ENCODE results near the gene EHD2. TPM values are rescaled to one million over a fixed set of nuclear protein-coding genes. Genes with fewer than 3 reads are reported as not detected.
A peak's percentile ranks its signal among the peaks of the same experiment; 100 is the strongest.
"Not testable (repeated sequence)": the region's sequence is repeated elsewhere in the genome, so short reads cannot be mapped to it uniquely, and the experiment has no call there.

The EHD2 gene
- polyA plus RNA-seq, 4 donors = 32.1 to 106 (median 35.1) TPM

DNA sequence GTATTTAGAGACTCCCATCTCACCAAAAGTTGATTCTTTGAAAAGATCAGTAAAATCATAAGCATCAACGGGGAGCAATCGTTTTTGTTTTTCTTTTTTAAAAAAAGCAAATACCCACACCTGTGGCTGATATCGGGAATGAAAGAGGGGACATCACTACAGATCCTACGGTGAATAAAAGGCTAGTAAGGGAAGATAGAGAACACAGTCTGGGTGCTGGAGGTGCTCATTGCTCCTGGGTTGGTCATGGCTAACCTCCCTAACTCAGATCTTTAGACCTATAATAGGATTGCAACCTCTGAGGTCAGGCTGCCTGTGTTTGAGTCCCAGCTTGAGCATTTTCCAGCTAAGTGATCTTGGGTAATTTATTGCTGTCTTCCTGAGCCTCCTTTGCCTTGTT, 1.1 kb downstream of the EHD2 start:
- DNase-seq (ENCODE audit: low read depth in 4 of 4, low spot score in 3 of 4) = no peak

DNA sequence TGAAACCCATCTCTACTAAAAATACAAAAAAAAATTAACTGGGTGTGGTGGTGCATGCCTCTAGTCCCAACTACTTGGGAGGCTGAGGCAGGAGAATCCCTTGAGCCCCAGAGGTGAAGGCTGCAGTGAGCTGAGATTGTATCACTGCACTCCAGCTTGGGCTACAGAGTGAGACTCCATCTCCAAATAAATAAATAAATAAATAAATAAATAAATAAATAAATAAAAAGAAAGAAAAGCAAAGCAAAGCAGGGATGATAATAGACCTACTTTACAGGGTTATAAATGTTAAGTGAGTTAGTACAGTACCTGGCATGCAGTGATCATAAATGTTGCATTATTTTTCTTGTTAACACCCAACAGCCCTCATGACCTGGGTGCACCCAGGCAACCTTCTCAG, 1.6 kb downstream of the EHD2 start:
- DNase-seq (ENCODE audit: low read depth in 4 of 4, low spot score in 3 of 4) = not testable (repeated sequence)

DNA sequence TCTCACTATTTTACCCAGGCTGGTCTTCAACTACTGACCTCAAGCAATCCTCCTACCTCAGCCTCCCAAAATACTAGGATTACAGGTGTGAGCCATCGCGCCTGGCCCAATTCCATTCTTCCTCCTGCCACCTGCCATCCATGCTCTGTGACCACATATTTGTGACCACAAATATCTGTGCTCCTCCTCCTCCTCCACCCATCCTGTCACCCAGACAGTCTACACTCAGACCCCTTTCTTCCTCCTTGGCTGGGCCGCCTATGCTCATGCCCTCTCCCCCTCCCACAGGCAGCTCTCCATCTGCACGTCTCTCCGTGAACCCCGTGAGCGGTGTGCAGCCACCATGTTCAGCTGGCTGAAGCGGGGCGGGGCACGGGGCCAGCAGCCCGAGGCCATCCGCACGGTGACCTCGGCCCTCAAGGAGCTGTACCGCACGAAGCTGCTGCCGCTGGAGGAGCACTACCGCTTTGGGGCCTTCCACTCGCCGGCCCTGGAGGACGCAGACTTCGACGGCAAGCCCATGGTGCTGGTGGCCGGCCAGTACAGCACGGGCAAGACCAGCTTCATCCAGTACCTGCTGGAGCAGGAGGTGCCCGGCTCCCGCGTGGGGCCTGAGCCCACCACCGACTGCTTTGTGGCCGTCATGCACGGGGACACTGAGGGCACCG, 3.2 kb downstream of the EHD2 start:
- DNase-seq (ENCODE audit: low read depth in 4 of 4, low spot score in 3 of 4) = no peak

DNA sequence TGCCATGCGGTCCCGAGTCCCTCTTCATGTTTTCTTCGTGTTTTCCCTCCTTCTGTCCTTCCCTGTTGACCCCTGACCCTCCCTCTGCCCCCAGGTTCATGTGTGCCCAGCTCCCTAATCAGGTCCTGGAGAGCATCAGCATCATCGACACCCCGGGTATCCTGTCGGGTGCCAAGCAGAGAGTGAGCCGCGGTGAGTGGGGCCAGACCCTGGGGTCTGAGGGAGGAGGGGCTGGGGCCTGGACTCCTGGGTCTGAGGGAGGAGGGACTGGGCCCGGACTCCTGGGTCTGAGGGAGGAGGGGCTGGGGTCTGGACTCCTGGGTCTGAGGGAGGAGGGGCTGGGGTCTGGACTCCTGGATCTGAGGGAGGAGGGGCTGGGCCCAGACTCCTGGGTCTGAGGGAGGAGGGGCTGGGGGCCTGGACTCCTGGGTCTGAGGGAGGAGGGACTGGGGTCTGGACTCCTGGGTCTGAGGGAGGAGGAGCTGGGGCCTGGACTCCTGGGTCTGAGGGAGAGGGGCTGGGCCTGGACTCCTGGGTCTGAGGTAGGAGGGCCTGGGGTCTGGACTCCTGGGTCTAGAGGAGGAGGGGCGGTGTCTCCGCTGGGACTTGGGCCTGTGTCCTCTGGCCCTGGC, 5.3 kb downstream of the EHD2 start:
- not testable (repeated sequence) for DNase-seq (ENCODE audit: low read depth in 4 of 4, low spot score in 3 of 4)

DNA sequence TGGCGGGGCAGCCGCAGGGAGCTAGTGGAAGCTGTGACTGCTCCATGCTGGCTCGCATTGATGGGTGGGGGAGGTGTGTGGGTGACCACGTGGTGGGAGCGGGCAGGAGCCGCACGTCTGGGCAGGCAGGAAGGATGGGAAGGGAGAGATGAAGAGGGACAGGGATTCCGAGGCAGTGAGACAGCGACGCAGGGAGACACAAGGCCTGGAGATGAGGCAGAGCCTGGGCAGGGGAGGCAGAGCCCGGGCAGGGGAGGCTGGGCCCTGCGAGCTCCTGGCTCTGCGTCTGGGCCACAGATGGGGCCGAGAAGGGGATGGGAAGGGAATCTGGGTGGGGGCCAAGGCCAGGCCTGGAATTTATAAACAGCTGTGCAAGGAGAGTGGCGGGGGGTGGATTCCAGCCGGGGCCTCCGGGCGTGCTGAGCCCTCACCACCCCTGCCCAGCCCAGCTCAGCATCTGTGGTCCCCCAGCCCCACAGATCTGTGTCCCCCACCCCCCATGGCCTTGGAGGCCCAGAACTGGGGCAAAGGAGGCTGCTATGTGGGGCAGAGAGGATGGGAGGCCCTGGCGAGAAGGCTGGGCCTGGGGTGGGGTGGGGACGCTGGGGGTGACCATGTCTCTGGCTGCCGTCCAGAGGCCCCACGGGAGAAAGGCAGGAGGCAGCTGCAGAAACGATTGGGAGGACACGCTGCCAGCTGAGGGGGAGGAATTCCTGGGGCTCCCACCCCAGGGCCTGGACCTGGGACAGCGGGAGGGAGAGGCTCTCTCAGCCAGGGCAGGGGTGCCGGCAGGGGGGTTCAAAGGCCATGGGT, 6.0 kb downstream of the EHD2 start:
- peak in 3 of 4 donors; percentile 41 to 62 (median 56) for DNase-seq (ENCODE audit: low read depth in 4 of 4, low spot score in 3 of 4)

DNA sequence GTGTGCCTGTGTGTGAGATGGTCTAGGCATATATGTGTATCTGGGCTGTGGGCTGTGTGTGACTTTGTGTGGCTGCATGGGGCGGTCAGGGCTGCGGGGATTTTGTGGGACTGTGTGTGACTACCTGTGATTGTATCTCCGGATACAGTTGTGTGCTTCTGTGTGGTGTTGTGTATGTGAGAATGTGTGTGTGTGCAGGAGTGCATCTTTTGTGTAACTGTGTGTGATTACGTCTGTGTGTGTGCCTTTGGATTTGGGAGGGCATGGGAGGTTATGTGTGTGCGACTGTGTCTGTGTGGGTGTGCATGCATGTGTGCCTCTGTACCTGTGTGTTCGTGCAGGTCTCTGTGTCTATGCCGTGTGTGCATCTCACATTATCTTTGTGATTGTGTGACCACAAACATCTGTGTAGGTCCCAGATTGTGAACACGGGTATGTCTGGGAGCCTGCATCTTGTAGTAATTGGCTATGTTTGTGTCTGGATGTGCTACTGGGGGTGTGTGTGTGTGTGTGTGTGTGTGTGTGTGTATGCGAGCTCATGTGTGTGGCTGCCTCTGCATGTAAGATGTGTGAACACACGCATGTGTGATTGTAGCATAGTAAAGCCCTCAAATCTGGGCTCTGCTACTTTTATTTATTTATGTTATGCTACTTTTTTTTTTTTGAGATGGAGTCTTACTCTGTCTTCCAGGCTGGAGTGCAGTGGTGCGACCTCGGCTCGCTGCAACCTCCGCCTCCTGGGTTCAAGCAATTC, 7.6 kb downstream of the EHD2 start:
- no peak for DNase-seq (ENCODE audit: low read depth in 4 of 4, low spot score in 3 of 4)

DNA sequence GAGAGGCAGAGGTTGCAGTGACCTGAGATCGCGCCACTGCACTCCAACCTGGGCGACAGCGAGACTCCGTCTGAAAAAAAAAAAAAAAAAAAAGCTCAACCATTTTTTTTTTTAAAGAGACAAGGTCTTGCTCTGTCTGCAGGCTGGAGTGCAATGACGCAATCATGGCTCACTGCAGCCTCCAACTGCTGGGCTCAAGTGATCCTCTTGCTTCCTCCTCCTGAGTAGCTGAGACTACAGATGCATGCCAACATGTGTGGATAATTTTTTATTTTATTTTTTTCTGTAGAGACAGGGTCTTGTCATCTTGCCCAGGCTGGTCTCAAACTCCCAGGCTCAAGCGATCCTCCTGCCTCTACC, 10.3 kb downstream of the EHD2 start:
- no peak for DNase-seq (ENCODE audit: low read depth in 4 of 4, low spot score in 3 of 4)

DNA sequence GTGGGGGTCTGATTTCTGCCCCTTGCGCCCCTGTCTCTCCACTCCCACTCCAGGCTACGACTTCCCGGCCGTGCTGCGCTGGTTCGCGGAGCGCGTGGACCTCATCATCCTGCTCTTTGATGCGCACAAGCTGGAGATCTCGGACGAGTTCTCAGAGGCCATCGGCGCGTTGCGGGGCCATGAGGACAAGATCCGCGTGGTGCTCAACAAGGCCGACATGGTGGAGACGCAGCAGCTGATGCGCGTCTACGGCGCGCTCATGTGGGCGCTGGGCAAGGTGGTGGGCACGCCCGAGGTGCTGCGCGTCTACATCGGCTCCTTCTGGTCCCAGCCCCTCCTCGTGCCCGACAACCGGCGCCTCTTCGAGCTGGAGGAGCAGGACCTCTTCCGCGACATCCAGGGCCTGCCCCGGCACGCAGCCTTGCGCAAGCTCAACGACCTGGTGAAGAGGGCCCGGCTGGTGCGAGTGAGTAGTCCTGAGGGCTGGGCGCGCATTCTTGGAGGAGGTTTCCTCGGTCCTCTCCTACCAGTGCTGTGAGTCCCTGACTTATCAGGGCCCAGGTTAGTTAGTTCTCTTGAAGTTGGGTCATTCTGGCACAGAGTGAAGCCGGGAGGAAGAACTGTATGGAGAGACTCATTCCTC, 12.7 kb downstream of the EHD2 start:
- no peak for DNase-seq (ENCODE audit: low read depth in 4 of 4, low spot score in 3 of 4)

DNA sequence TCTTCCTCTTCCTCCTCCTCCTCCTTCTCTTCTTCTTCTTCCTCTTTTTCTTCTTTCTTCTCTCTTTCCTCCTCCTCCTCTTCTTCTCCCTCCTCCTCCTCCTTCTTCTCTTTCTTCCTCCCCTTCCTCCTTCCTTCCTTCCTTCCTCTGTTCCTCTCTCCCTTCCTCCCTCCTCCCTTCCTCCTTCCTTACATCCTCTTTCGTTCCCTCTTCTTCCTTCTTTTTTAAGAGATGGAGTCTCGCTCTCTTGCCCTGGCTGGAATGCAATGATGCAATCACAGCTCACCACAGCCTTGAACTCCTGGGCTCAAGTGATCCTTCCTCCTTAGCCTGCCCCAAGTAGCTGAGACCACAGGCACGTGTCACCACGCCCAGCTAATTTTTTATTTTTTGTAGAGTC, 13.2 kb downstream of the EHD2 start:
- DNase-seq (ENCODE audit: low read depth in 4 of 4, low spot score in 3 of 4) = no peak

DNA sequence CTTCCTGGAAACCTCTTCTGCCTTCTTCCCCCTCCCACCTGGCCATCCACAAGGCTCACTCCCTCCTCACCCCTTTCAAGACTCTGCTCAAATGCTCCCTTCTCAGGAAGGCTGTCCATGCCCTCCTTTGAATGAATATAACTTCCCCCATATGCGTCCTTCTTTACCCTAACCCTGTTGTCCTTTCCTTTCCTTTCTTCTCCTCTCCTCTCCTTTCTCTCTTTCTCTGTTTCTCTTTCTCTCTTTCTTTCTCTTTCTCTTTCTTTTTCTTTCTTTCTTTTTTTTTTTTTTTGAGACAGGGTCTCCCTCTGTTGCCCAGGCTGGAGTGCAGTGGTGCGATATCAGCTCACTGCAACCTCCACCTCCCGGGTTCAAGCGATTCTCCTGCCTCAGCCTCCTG, 15.1 kb downstream of the EHD2 start:
- not testable (repeated sequence) for DNase-seq (ENCODE audit: low read depth in 4 of 4, low spot score in 3 of 4)

DNA sequence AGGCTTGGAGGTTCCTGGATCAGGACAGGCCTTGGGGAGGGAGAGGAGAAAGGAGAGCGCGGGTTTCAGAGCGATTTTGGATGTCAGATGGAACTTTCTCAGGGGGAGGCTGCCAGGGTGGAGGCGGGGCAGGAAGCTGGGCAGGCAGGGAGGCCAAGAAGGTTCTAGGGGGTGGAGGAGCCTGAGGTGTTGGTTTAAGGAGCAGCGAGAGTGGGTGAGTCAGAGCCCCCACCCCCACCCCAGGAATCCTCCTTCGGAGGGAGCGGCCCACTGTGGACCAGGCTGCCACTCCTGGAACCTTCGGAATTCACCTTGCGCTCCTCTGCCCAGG, 16.2 kb downstream of the EHD2 start:
- no peak for DNase-seq (ENCODE audit: low read depth in 4 of 4, low spot score in 3 of 4)

DNA sequence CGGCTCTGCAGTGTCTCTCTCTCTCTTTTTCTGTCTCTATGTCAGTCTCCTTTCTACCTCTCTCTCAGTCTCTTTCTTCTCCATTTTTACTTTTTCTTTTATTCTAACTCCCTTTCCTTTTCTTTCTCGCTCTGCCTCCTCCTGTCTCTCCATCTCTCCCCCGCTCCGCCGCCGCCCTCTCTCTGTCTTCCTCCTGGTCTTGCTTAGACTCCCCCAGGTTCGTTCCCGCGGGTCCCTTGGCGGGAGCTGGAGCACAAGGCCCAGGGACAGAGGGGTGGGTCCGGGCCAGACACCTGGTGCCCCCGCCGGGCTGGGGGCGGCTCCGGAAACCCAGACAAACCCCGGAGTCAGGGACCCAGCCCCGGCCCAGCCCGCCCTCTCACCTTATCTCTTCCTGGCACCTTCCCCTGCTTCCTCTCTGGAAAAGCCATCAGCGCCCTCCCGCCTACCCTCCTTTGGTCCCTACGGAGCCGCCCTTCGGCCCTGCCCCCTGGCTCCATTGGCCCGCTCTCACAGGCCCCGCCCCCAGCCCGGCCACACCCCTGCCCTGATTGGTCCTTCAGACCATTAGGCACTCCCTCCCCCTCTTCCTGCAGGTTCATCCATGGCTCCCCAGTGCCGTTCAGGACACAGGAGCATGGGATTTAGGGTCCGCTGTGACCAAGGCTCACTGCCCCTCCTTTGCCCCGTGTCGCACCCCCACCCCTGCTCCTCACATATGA, 16.7 kb downstream of the EHD2 start:
- DNase-seq (ENCODE audit: low read depth in 4 of 4, low spot score in 3 of 4) = no peak

DNA sequence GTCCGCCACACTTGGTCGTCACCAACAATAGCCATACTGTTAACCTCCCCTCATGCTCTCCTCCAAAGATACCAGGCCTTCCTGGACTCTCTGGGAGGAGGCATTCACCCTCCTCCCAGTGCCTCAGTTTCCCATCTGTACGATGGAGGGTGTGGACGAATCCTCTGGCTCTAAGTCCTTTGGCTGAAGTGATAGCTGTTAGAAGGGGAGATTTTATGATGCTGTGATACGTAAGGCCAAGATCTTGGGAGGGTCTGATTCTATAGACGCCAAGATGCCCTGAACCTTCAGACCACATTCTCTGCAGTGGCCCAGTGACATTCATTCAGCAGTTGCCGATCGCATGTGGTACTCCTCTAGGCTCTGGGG, 17.3 kb downstream of the EHD2 start:
- no peak for DNase-seq (ENCODE audit: low read depth in 4 of 4, low spot score in 3 of 4)

DNA sequence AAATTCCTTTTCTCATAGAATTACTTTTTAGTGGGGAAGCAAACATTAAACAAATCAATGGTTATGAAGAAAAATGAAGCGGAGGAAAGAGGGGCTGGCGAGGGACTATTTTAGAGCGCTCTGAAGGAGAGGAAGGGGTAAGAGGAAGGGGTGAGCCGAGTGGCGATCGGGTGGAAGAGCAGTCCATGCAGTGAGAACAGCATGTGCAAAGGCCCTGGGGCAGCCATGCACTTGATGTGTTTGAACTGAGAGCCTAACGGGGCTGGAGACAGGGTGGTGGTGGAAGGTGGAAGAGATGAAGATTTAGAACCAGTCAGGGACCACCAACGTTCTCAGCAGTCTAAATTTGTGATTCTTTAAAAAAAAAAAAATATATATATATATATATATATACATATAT, 17.7 kb downstream of the EHD2 start:
- no peak for DNase-seq (ENCODE audit: low read depth in 4 of 4, low spot score in 3 of 4)

DNA sequence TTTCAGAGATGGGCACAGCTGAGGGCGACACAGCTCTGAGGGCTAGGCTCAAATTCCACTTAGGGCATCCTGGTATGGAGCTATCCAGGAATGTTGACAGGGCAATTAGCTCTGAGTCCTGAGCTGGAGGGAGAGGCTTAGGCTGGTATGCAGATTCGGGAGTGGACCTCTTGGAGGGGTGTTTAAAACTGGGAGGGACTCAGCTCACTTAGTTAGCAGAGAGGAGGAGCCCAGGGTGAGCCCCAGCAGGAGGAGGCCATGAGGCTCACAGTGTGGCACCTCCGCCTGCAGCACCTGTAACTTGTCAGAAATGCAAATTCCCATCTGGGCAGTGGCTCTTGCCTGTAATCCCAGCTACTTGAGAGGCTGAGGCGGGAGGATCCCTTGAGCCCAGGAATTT, 21.9 kb downstream of the EHD2 start:
- DNase-seq (ENCODE audit: low read depth in 4 of 4, low spot score in 3 of 4) = no peak

DNA sequence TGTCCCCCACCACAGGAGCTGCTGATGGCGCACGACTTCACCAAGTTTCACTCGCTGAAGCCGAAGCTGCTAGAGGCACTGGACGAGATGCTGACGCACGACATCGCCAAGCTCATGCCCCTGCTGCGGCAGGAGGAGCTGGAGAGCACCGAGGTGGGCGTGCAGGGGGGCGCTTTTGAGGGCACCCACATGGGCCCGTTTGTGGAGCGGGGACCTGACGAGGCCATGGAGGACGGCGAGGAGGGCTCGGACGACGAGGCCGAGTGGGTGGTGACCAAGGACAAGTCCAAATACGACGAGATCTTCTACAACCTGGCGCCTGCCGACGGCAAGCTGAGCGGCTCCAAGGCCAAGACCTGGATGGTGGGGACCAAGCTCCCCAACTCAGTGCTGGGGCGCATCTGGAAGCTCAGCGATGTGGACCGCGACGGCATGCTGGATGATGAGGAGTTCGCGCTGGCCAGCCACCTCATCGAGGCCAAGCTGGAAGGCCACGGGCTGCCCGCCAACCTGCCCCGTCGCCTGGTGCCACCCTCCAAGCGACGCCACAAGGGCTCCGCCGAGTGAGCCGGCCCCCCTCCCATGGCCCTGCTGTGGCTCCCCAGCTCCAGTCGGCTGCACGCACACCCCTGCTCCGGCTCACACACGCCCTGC, 27.8 kb downstream of the EHD2 start:
- no peak for DNase-seq (ENCODE audit: low read depth in 4 of 4, low spot score in 3 of 4)

DNA sequence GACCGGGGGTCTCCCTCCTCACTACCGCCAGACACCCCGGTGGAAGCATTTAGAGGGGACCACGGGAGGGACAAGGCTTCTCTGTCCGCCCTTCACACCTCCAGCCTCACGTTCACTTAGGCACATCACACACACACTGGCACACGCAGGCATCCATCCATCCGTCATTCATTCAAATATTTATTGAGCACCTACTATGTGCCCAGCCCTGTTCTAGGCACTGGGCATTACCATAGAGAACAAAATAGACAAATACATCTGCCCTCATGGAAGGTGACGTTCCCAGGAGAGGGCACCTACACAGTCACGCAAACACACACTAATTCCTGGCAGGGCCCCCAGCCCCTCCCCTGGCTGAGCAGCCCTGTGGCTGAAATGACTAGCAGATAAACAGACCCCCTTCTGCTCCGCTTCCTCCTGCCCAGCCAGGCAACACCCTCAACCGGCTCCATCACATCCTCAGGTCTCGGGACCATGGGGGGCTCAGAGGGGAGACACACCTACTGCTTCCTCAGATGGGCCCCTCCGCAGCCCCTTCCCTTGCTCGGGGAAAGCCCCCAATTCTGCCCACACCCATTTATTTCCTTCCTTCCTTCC, 28.4 kb downstream of the EHD2 start:
- no peak for DNase-seq (ENCODE audit: low read depth in 4 of 4, low spot score in 3 of 4)

DNA sequence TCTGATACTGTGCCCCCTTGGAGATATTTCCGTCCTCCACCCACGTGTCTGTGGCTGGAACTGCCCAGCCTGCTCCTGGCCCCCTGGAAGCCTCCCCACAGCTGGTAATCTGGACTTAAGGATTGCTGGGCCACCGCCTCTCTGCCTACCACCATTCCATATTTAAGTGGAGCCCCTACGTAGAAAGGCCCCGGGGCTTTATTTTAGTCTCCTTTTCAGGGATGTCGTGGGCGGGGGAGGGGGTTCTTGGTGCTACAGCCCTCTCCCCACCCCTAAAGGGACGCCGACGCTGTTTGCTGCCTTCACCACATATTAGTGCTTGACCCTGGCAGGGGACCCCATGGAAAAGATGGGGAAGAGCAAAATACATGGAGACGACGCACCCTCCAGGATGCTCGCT, 29.4 kb downstream of the EHD2 start:
- no peak for DNase-seq (ENCODE audit: low read depth in 4 of 4, low spot score in 3 of 4)

All from left renal pelvis (tissue), 4 donors.